GM10847 (cell line): Measurements from ENCODE around the gene TUB.

Experiments used
- POLR2A ChIP-seq: IDR thresholded peaks from 2 replicates; pipeline ENCODE4 v1.6.1; 2011; ENCODE audit not compliant: insufficient read length; ENCODE audit errors: extremely low read depth

The TUB gene

DNA sequence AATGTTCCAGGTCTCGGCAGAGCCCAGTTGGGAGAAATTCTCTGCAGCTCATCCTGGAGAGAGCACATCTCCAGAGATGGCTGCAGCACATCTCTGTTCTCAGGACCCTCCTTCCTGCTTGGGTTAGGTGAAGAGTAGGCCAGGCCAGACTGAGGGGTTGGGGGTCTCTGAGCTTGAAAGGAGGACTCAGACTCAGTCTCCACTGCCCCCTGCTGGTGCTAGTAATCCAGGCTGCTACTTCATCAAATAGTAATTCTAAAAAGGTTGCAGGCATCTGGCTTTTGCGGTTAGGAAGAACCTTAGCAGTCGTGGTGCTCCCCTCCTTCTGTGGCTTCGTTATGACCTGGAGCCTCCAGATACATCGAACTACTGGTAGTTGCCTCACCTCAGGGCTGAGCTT lies 9.7 kb downstream of the TUB start:
- no peak for TF ChIP-seq POLR2A

DNA sequence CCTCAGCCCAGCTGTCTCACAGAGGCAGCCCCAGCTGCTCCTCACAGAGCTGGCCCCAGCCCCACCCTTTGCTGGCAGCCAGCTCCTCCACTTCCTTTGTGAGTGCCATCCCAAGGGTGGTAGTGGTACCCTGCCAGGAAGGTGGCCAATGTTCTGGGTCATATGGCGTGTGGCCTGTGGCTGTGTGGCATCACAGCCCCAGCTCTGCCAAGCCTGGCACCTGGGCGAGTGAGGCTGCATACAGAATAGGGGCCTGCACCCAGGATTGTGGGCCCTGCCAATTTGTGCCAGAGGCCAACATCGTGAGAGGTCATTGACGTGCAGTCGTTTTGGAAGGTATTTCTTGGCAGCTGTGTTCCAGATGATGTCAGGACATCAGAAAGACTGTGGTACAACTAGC lies 10.7 kb downstream of the TUB start:
- no peak for TF ChIP-seq POLR2A

DNA sequence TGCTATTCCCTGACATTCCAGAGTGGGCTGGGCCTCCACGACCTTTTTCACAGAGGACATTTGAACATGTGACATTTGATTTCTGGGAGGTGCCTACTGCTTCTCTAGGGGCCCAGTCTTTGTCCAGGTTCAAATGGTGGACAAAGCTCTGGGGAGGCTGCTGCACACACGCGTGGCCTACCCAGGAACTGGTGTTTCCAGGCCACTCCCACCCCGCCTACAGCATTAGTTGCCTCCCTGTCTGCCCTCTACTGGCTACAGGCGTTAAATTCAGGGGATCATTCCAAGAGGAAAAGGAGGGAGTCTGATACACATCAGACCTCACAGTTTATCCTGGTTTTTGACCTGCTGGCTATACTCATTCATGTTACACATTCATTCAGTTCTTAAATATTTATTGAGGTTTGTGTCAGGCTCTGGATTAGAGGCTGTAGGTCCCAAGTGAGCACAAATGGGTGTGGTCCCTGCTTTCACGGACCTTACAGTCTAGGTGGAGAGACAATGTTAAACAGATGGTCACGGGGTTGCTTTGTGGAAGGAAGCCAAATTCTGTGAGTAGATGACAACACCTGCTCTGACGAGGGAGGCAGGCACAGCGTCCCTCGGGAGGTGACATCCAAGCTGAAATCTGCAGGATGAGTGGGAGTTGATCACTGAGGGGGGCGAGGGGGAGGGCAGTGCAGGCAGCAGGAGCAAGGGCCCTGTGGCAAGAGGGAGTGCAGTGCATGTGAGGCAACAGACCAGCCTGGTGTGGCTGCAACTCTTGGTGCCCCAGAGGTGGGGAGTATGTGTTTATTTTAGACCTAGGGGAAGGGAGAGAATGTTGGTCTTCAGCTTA lies 11.8 kb downstream of the TUB start:
- TF ChIP-seq POLR2A: no peak

DNA sequence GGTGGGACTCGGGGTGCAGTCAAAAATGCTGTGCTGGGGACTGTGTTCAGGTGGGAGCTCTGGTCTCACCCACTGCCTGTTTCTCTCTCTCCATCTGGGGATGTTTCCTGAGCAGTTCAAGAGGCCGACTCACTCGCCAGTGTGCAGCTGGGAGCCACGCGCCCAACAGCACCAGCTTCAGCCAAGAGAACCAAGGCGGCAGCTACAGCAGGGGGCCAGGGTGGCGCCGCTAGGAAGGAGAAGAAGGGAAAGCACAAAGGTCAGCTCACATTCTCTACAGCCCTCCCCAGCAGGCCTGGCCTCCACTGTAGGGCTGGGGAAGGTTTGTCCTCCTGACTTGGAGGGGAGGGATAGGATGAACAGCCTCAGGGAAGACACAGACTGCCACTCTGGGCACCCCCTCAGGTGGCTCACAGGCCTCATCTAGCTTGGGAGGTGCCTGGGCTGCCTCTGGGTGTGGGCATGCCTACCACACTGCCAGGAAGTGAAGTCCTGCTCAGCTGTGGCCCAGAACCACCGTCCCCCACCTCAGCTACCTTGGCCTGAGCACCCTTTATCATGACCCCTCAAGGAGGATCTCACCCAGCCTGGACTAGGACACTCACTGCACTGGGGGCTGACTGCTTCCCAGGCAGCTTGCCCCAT lies 13.0 kb downstream of the TUB start:
- no peak for TF ChIP-seq POLR2A

DNA sequence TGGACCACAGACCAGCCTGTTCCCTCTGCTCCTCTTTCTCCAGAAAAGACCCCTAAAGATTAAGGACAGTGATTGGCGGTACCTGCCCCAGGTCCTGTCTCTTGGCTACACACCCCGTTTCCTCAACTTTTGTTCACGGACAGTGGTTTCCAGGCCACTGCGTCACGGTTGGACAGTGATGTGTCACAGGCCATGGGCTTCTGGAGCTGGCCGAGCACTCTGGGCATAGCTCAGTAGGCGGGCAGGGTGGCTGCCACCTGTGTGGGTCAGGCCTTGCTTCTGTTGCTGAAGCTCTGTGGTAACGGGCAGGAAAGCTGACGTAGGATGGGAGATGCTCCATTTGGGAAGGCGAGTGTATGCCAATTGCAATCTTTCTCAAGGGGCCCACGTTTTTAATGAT lies 13.6 kb downstream of the TUB start:
- TF ChIP-seq POLR2A: no peak

- no peak for TF ChIP-seq POLR2A
These were observed 14.4 kb downstream of the TUB start for GRCh38 chr11:8095371-8095770.

DNA sequence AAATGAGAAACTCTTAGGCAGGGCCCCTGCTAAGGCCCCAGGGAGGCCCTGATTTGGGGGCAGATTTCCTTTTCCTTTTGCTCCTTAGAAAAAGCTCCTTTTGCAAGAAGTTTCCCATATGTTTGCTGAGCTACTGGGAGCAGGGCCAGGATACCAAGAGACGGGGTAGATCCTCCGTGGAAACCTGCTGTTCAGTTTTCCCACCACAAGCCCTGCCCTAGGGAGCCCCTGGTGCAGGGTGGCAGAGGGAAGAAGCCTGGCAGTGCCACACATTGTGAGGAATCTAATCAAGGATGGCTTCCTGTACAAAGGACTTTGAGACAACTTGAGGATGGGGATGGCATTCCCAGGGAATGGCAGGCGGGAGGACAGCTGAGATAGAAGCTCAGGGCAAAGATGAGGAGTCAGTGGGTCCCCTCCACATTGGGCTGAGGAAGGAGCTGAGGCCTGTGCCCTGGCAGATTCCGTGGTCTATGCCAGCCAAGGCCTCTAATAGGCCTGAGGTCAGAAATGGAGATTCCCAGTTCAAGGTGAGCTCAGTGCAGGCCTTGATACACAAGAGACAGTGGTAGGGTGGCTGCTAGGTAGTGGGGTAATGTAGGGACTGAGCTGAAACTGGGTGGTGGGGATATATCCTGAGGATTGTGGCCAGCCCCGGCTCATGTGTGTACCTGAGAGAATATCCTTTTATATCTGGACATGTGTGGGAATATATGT lies 15.0 kb downstream of the TUB start:
- TF ChIP-seq POLR2A: no peak

GRCh38 chr11:8096575-8096974 lies 15.6 kb downstream of the TUB start:
- no peak for TF ChIP-seq POLR2A

GRCh38 chr11:8097062-8097461 lies 16.1 kb downstream of the TUB start:
- no peak for TF ChIP-seq POLR2A

- no peak for TF ChIP-seq POLR2A
These were observed 16.5 kb downstream of the TUB start for GRCh38 chr11:8097468-8097867.

DNA sequence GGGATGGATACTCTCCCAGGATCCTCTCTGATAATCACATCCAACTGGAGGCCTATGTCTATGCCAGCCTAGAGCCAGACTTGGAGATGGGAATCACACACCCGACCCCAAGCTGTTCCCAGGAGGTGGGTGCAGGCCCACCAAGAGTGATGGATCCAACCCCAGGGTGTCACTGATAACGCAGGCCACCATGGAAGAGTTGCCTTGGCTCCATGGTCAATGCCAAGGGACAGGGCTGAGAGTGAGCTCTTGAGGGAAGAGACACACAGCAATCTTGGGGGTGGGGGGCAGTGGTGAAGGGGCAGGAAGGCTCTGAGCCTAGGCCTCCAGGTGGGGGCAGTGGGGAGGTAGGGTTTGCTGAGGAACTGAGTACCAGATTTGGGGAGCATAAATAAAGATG lies 16.9 kb downstream of the TUB start:
- TF ChIP-seq POLR2A: no peak

GRCh38 chr11:8098361-8098760 lies 17.4 kb downstream of the TUB start:
- TF ChIP-seq POLR2A: no peak

DNA sequence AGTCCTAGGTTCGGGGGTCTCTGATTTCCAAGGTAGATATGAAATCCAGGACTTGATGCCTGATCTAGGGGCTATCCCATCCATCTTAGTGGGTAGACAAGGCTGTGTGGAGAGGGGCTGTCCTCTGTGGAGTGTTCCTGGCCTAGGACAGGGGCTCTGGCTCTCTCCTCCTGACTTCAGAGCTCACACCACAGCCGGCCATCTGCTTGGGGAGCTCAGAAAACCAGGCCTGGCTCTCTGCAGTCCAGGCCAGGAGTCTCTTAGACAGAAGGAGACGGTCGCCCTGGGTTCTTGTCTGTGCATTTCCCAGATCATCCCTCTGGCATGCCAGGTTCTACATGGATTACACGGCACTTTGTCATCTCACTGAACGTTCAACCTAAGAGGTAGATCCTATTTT lies 17.9 kb downstream of the TUB start:
- TF ChIP-seq POLR2A: no peak

DNA sequence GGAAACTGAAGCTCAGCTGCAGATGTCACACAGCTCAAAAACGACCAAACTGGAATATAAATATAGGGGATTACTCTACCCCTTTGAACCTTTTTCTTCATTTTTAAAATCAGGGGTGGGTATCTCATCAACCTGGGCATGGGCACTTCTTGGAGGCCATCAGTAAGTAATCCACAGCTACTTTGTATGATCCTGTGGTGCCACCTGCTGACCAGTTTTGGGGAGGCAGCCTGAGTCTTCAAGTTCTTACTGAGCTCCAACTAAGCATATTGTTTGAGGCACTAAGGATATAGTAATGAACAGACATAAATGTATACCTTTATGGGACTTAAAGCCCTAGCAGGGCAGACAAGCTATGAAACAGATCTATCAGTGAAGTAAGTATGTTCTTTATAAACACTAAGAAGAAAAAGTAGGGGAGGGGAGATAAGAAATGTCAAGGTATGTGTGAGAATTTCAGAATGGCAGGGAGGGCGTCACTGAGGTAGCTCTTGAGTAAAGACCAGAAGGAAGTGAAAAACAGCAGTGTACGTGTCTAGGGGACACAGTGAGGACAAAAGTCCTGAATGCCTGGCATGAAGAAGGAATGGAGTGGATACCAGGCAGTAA lies 18.4 kb downstream of the TUB start:
- TF ChIP-seq POLR2A: no peak

GRCh38 chr11:8100158-8100557 lies 19.1 kb downstream of the TUB start:
- TF ChIP-seq POLR2A: no peak

DNA sequence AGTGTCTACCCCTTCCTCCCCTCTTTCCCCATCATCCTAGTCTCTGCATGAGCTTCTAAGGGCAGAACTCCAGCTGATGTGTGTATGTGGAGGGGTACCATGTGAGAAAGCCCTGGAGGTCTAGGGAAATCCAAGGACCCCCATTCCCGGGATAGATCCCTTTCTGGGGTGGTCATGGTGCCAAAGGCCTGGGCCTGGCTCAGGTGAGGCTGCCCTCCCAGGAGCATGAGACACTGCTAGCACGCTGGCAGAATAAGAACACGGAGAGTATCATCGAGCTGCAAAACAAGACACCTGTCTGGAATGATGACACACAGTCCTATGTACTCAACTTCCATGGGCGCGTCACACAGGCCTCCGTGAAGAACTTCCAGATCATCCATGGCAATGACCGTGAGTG lies 19.6 kb downstream of the TUB start:
- TF ChIP-seq POLR2A: no peak
